HG03045 (cell line): ENCODE data around the gene CDYL2.

Experiments used
- ATAC-seq: cut with Tn5 transposase; IDR thresholded peaks from one replicate; pipeline ENCODE4 v1.9.1; 2021; ENCODE audit warnings: mild to moderate bottlenecking, moderate library complexity; ENCODE audit not compliant: unreplicated experiment

Gene CDYL2

GRCh38 chr16:80602894-80603293 is 201.5 kb downstream of the CDYL2 start:
- ATAC-seq, result no peak

DNA sequence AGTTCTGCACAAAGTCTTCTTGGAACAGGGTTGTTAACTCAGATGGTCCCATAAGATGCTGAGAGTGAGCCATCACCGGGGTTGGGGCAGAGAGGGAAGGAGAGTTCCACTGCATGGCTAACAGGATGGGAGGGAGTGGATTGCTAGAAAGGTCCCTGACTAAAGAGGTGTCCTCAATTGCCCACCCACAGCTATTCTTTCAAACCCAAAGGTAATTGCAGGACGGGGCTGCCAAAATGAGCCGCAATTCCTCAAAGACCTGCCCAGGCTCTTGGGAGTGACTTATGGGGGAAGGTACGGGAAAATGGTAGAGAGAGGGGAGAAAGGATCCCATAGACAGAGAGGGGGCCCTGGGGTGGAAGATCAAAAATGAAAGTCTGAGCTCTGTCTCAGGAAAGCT is 203.2 kb downstream of the CDYL2 start:
- ATAC-seq, result no peak

DNA sequence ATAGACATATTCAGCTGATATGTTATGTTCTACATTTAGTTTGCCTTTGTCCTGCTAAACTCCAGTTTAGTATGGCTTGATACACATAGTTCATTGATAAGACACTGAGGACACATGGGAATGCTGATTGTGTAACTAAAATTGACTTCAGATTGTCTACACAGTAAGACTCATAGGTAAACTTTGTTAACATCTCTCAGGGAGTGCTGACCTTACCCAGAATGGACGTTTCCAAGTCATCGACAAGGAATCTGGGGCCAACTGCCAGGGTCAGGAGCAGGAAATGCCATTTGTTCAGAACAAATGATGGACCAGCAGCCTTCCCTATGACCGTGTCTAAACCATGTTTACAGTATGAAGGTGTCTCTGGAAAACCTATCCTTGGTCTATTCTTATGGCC is 204.9 kb downstream of the CDYL2 start:
- ATAC-seq, result no peak

- no peak for ATAC-seq
These were observed 207.7 kb downstream of the CDYL2 start for GRCh38 chr16:80596507-80597207.

- no peak for ATAC-seq
These were observed 209.6 kb downstream of the CDYL2 start for GRCh38 chr16:80594756-80595155.

DNA sequence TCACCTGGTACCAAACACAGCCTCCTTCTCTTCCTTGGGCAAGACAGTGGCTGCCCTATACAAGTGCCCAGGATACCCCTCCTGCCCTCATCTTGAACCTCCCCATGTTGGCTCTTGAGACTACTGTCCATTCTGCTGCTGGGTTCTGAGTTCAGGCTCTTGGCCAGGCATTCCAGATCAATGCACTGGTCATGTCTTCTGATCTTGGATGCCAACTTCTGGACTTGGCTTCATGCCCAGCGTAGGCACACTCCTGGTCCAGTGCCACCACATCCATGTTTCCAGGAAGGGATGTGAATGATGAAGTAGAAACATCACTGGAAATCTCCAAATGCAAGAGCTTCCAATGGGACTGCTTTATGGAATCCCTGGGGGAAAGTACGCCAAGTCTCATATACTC is 212.1 kb downstream of the CDYL2 start:
- ATAC-seq, result no peak

DNA sequence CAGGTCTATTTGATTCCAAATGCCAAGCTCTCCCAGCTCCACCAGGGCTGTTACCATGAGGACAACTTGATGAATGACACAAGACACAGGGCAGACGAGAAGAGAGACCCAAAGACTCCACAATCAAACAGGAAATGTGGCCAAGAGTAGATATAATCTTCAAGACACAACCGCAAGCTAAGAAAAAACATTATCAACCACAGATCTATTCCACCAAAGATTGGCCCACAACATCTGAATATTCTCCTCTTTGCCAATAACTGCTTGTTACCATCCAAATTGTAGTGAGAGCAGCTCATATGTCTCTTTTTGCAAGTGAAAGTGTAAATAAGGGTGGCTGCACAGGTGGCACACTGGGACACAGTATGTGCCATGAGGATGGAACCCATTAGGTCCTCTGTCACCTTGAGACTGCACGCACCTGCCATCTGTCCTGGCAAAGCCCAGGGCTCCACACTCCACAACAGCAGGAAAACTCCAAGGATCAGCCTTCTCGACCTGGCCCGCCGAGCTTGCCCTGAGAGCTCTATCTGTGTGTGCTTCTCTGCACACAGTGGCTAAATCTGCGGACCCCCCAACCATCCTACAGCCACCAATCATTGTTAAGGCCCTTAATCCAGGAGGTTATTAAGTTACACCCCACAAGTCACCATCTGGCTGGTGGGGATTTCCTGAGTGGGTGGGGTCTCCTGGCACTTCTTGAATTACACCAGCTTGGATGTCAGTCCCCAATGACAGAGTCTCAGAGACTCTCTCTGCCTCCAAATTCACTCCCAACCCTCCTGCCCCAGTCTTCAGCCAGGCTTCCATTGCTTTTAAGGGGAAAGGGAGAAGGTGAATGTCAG is 213.1 kb downstream of the CDYL2 start:
- no peak for ATAC-seq

DNA sequence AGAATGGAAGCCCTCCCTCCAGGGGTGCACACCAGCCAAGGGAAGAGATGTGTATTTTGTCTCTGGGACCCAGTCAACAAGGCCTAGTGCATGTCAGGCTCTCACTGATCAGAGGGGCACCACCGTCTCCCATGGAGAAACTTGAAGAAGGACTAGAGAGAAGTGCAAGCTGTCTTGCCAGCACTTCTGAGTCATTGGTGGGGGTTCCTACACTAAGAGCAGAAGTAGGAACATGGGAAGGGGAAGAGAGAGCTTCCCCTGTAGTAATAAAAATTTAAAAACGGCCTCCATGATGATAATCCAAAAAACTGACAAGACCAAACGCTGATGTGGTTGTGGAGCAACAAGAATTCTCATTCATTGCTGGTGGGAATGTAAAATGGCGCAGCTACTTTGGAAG is 217.3 kb downstream of the CDYL2 start:
- no peak for ATAC-seq

DNA sequence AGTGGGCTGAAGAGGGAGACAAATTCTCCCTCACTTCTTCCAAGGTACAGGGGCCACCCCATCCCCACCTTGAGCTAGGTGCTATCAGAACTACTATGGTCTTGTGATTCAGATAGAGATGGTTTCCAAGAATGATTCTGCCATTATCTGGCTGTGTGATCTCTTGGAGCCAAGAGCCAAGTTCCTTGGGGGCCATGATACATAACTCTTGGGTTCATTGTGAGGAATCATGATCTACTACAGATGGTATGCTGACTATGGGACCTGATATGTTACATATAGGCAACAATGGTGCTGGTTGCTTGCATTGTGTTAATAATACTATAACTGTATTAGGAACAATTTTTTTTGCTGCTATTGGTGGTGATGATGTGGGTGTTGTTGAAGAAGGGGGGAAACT is 217.9 kb downstream of the CDYL2 start:
- ATAC-seq, result no peak

DNA sequence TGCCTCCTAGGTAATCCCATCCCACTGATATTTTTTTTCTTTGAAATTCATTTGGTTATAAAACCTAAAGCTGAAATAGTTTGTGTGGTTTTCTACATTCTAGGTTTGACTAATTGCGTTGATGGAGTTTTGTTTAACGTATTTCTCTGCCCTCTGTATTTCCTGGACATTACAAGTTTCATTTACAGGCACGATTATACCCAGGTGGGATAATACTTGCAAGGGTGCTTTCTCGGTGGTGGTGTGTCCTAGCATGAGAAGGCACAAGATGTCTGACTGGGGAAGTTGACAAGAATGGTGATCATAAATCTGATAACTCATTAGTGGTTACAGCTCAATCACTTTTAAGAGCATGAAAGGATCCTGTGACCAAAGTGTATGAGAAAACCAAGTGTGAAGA is 218.6 kb downstream of the CDYL2 start:
- peak; percentile 58 for ATAC-seq

- ATAC-seq, result no peak
These were observed 220.9 kb downstream of the CDYL2 start for GRCh38 chr16:80583466-80583865.

DNA sequence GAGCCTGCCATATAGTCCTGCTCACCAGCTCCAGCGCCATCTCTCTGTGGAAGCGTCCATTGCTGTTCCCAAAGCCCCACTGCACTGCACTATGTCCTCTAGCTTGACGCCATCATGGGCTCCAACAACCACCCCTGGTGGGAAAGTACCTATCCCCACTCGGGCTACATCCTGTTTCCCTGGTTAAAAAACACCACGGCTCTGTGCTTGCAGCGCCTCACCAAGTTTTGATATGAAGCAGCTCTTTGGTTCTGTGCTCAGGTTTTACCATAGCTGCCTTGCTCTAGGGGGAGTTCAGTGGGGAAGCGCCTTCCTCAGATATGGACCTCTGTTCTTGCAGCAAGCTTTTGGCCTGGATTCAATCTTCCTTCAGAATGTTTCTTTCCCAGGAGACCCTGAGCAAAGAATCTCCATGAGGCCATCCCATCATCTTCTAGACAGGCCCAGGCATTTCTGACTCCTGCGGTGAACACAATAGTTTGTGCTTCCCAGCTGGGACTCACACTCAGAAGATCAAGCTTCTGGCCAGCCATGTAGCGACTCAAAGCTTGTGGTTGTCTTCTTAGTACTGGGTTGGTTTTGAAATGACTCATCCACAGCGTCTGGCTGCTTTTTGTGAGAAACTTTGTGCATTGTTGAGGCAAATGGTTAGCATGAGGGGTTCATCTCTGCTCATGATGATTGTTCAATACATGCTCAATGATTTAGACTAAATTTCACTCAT is 224.1 kb downstream of the CDYL2 start:
- ATAC-seq, result peak; percentile 82

- ATAC-seq, result no peak
These were observed 226.7 kb downstream of the CDYL2 start for GRCh38 chr16:80577485-80578280.

GRCh38 chr16:80576343-80576912 is 228.0 kb downstream of the CDYL2 start:
- ATAC-seq, result no peak

DNA sequence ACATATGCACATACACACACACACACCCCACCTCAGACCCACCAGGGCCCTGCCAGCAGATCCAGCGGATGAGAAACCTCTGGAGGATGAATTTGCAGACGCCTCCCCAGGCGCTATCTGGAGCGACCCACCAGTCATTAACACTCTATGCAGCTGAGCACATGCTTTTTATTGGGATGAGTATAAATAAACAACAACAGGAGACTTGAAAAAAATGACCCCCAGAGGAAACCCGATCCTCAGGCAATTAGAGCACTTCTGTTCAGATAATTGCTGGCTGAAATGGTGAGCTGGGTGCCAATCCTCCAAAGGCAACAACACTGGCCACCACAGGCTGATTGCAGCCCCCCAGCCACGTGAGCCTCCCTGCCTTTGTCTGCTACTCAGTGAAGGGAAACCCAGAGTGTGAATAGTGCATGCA is 230.7 kb downstream of the CDYL2 start:
- ATAC-seq, result no peak

DNA sequence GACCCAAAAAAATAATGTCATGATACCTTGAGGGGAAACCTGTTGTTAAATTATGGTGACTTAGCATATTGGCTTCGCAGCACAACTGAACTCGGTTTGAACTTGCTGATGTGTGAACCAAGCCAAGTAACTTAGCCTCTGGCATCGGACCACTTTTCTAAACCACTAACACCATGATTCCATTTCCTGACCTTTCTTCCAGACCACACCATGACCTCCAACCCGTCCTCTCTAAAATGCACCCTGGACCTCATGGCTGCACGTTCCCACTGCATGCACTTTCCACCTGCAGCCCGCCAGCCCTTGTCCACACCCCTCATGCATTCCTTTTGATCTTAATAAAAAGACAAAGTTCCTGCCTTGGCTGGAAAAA is 234.3 kb downstream of the CDYL2 start:
- no peak for ATAC-seq

- ATAC-seq, result peak; percentile 78
These were observed 234.8 kb downstream of the CDYL2 start for GRCh38 chr16:80569440-80570105.

- no peak for ATAC-seq
These were observed 240.0 kb downstream of the CDYL2 start for GRCh38 chr16:80564394-80564793.

DNA sequence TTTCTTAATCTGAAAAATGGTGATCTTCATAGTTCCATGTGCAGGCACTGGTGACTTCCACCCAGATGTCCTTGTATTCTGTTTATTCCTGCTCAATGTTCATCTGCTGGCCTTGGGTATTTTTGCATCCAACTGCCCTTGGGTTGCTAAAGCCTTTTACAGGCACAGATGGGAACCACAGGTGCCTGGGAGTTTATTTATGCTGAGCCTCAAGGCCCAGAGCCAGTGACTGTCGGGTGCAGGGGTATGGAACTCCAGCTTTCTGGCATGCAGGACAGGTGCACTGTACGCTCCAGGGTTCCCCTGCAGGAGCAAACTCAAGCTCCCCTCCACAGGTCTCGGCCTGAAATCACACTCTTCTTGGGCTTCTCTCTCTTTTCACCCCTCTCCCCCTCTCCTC is 241.3 kb downstream of the CDYL2 start:
- no peak for ATAC-seq

GRCh38 chr16:80559369-80559768 is 245.0 kb downstream of the CDYL2 start:
- ATAC-seq, result no peak
